GM23338 (cell line): ENCODE results near the gene ITGAL. TPM values are rescaled to one million over a fixed set of nuclear protein-coding genes. Genes with fewer than 3 reads are reported as not detected.

Source experiments
- ATAC-seq: fragments of 200-7000 bp; cut with Tn5 transposase; 3 replicates; pipeline ENCODE4 v1.9.1; 2020
- DNase-seq: peaks from one replicate; pipeline ENCODE4 v3.0.0-alpha.2; 2015; ENCODE audit warnings: low spot score
- H2AFZ ChIP-seq: fragments of 200-600 bp; sonication (generic); 2 replicates; pipeline ENCODE4 v1.8.0; 2016; ENCODE audit warnings: antibody characterized with exemption, mild to moderate bottlenecking, moderate library complexity
- H3F3A ChIP-seq: fragments of 200-600 bp; sonication (generic); replicated peaks from 2 replicates; pipeline ENCODE4 v1.8.0; 2017; ENCODE audit warnings: antibody characterized with exemption, mixed run types, low read depth
- H3K27ac ChIP-seq: fragments of 200-600 bp; sonication (generic); 2 replicates; pipeline ENCODE4 v1.6.1; 2016; ENCODE audit warnings: low read depth
- H3K27me3 ChIP-seq: fragments of 200-600 bp; sonication (generic); 2 replicates; pipeline ENCODE4 v1.8.0; 2016; ENCODE audit warnings: mild to moderate bottlenecking, mixed run types, moderate library complexity; ENCODE audit not compliant: insufficient read depth
- H3K36me3 ChIP-seq: fragments of 200-600 bp; sonication (generic); 2 replicates; pipeline ENCODE4 v1.8.0; 2016; ENCODE audit warnings: mild to moderate bottlenecking; ENCODE audit not compliant: insufficient read depth
- H3K4me1 ChIP-seq: fragments of 200-600 bp; sonication (generic); 2 replicates; pipeline ENCODE4 v1.8.0; 2016; ENCODE audit warnings: mild to moderate bottlenecking, moderate library complexity; ENCODE audit not compliant: insufficient read depth
- H3K4me2 ChIP-seq: fragments of 200-600 bp; sonication (generic); 2 replicates; pipeline ENCODE4 v1.7.1; 2017; ENCODE audit warnings: mixed run types
- H3K4me3 ChIP-seq: fragments of 200-600 bp; sonication (generic); 2 replicates; pipeline ENCODE4 v1.6.1; 2016; ENCODE audit warnings: mixed run types
- H3K79me2 ChIP-seq: fragments of 200-600 bp; sonication (generic); replicated peaks from 2 replicates; pipeline ENCODE4 v1.8.0; 2017; ENCODE audit warnings: mild to moderate bottlenecking; ENCODE audit not compliant: insufficient read depth
- H3K9me2 ChIP-seq: fragments of 200-600 bp; sonication (generic); 2 replicates; pipeline ENCODE4 v1.8.0; 2017; ENCODE audit not compliant: insufficient read depth
- H4K20me1 ChIP-seq: fragments of 200-600 bp; sonication (generic); replicated peaks from 2 replicates; pipeline ENCODE4 v1.8.0; 2017; ENCODE audit warnings: mild to moderate bottlenecking; ENCODE audit not compliant: insufficient read depth
- H3K27ac Mint-ChIP-seq: 2 replicates; pipeline ENCODE4 v1.8.0; 2020; ENCODE audit warnings: inconsistent platforms, mild to moderate bottlenecking, moderate library complexity, mixed read lengths
- H3K27me3 Mint-ChIP-seq: 3 replicates; pipeline ENCODE4 v1.8.0; 2022; ENCODE audit warnings: low read depth, mild to moderate bottlenecking, moderate library complexity, mixed read lengths, inconsistent platforms; ENCODE audit not compliant: insufficient read depth, poor library complexity
- H3K36me3 Mint-ChIP-seq: 3 replicates; pipeline ENCODE4 v1.8.0; 2021; ENCODE audit warnings: low read depth, mild to moderate bottlenecking, inconsistent platforms, moderate library complexity, mixed read lengths
- H3K4me1 Mint-ChIP-seq: 3 replicates; pipeline ENCODE4 v1.8.0; 2020; ENCODE audit warnings: mild to moderate bottlenecking, inconsistent platforms, mixed read lengths
- H3K4me3 Mint-ChIP-seq: 3 replicates; pipeline ENCODE4 v1.8.0; 2021; ENCODE audit warnings: moderate library complexity, mild to moderate bottlenecking, inconsistent platforms, mixed read lengths
- H3K9me3 Mint-ChIP-seq: 3 replicates; pipeline ENCODE4 v1.8.0; 2020; ENCODE audit warnings: moderate library complexity, mild to moderate bottlenecking, inconsistent platforms, mixed read lengths
- CREB1 ChIP-seq: fragments of 250-450 bp; sonication (Bioruptor Pico); IDR thresholded peaks from 2 replicates; pipeline ENCODE4 v1.5.0; 2020; ENCODE audit warnings: low read depth, mild to moderate bottlenecking, moderate library complexity
- ETS1 ChIP-seq: IDR thresholded peaks from 2 replicates; pipeline ENCODE4 v1.6.1; 2016; ENCODE audit warnings: antibody characterized with exemption
- EZH2 ChIP-seq: fragments of 200-600 bp; sonication (generic); IDR thresholded peaks from one replicate; pipeline ENCODE4 v1.8.0; 2017; ENCODE audit warnings: antibody characterized with exemption, mild to moderate bottlenecking, low read depth; ENCODE audit not compliant: unreplicated experiment
- EZH2phosphoT487 ChIP-seq: fragments of 200-600 bp; sonication (generic); IDR thresholded peaks from one replicate; pipeline ENCODE4 v1.8.1; 2018; ENCODE audit warnings: antibody characterized with exemption; ENCODE audit not compliant: unreplicated experiment
- JUNB ChIP-seq: IDR thresholded peaks from one replicate; pipeline ENCODE4 v1.6.1; 2016; ENCODE audit warnings: antibody characterized with exemption; ENCODE audit not compliant: unreplicated experiment
- NANOG ChIP-seq: IDR thresholded peaks from 2 replicates; pipeline ENCODE4 v1.6.1; 2016; ENCODE audit warnings: antibody characterized with exemption, borderline replicate concordance
- POLR2AphosphoS5 ChIP-seq: IDR thresholded peaks from 2 replicates; pipeline ENCODE4 v1.6.1; 2016; ENCODE audit warnings: antibody characterized with exemption, low read depth
- REST ChIP-seq: IDR thresholded peaks from one replicate; pipeline ENCODE4 v1.6.1; 2018; ENCODE audit warnings: antibody characterized with exemption; ENCODE audit not compliant: unreplicated experiment
- STAT1 ChIP-seq: IDR thresholded peaks from one replicate; pipeline ENCODE4 v1.6.1; 2016; ENCODE audit warnings: antibody characterized with exemption; ENCODE audit not compliant: unreplicated experiment
- ZNF114 ChIP-seq: fragments of 250-450 bp; sonication (Bioruptor Pico); IDR thresholded peaks from 2 replicates; pipeline ENCODE4 v1.5.0; 2020; ENCODE audit warnings: mild to moderate bottlenecking, moderate library complexity
- ZNF331 ChIP-seq: fragments of 250-450 bp; sonication (Bioruptor Pico); IDR thresholded peaks from 2 replicates; pipeline ENCODE4 v1.5.0; 2020; ENCODE audit warnings: low read depth, mild to moderate bottlenecking, moderate library complexity
- polyA plus RNA-seq: library from polyadenylated mRNA; unstranded; fragments of >200 nt; fragmentation: Nextera tagmentation; extraction: Ambion mirVana; gene quantifications from 2 replicates; pipeline ENCODE4 v1.2.1, GENCODE V29; 2016
- total RNA-seq: library from RNA; depleted of rRNA; stranded (reverse); fragments of >200 nt; shearing (Covaris generic); gene quantifications from 2 replicates; pipeline ENCODE4 v1.2.3, GENCODE V29; 2014
- TF ChIP-seq, protein P1 (sequence below), 2 experiments: fragments of 200-600 bp in 1 of 2; sonication (generic) in 1 of 2; conservative IDR thresholded peaks; 2 replicates each; pipeline versions ENCODE4 v1.5.1 to v1.6.1; 2016 to 2017; ENCODE audit warnings: antibody characterized with exemption in 2 of 2, low read depth in 2 of 2, mild to moderate bottlenecking in 2 of 2, moderate library complexity in 1 of 2
- TF ChIP-seq, protein P2 (sequence below): fragments of 250-450 bp; sonication (Bioruptor Pico); IDR thresholded peaks from 2 replicates; pipeline ENCODE4 v1.5.0; 2020; ENCODE audit warnings: mild to moderate bottlenecking, moderate library complexity

The ITGAL gene
- total and polyA plus RNA-seq, 2 experiments from 2014 or later: 0.05 to 0.07 TPM

- H3K9me3 Mint-ChIP-seq: peaks cover 19% of the 10 kb centered on the region; the same call in 2 of the 3 replicates
- peak overlapping the region; percentile 77 for H3K4me3 ChIP-seq
- no peak overlapping the region for H3K27ac Mint-ChIP-seq
- H3K9me2 ChIP-seq: peaks cover 7% of the 10 kb centered on the region
- ATAC-seq (no peak), DNase-seq (no peak)
- no peaks in the 10 kb centered on the region for H3K36me3 ChIP-seq
- peaks cover 14% of the 10 kb centered on the region; the same call in 1 of the 2 replicates for H3K4me1 ChIP-seq
- H3K36me3 Mint-ChIP-seq: peaks cover 26% of the 10 kb centered on the region
- TF ChIP-seq ZNF331 (CRISPR knock-in tag): no peak
- no peak for TF ChIP-seq CREB1
- TF ChIP-seq POLR2AphosphoS5: no peak
- no peak for TF ChIP-seq EZH2
- no peak for TF ChIP-seq JUNB
- TF ChIP-seq, protein P1, sequence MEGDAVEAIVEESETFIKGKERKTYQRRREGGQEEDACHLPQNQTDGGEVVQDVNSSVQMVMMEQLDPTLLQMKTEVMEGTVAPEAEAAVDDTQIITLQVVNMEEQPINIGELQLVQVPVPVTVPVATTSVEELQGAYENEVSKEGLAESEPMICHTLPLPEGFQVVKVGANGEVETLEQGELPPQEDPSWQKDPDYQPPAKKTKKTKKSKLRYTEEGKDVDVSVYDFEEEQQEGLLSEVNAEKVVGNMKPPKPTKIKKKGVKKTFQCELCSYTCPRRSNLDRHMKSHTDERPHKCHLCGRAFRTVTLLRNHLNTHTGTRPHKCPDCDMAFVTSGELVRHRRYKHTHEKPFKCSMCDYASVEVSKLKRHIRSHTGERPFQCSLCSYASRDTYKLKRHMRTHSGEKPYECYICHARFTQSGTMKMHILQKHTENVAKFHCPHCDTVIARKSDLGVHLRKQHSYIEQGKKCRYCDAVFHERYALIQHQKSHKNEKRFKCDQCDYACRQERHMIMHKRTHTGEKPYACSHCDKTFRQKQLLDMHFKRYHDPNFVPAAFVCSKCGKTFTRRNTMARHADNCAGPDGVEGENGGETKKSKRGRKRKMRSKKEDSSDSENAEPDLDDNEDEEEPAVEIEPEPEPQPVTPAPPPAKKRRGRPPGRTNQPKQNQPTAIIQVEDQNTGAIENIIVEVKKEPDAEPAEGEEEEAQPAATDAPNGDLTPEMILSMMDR (conservative IDR thresholded peaks at IDR 0.05; ENCODE audit: low read depth in 2 of 2): no peak
- no peak for TF ChIP-seq ETS1
- no peak for TF ChIP-seq STAT1
- TF ChIP-seq, protein P2, sequence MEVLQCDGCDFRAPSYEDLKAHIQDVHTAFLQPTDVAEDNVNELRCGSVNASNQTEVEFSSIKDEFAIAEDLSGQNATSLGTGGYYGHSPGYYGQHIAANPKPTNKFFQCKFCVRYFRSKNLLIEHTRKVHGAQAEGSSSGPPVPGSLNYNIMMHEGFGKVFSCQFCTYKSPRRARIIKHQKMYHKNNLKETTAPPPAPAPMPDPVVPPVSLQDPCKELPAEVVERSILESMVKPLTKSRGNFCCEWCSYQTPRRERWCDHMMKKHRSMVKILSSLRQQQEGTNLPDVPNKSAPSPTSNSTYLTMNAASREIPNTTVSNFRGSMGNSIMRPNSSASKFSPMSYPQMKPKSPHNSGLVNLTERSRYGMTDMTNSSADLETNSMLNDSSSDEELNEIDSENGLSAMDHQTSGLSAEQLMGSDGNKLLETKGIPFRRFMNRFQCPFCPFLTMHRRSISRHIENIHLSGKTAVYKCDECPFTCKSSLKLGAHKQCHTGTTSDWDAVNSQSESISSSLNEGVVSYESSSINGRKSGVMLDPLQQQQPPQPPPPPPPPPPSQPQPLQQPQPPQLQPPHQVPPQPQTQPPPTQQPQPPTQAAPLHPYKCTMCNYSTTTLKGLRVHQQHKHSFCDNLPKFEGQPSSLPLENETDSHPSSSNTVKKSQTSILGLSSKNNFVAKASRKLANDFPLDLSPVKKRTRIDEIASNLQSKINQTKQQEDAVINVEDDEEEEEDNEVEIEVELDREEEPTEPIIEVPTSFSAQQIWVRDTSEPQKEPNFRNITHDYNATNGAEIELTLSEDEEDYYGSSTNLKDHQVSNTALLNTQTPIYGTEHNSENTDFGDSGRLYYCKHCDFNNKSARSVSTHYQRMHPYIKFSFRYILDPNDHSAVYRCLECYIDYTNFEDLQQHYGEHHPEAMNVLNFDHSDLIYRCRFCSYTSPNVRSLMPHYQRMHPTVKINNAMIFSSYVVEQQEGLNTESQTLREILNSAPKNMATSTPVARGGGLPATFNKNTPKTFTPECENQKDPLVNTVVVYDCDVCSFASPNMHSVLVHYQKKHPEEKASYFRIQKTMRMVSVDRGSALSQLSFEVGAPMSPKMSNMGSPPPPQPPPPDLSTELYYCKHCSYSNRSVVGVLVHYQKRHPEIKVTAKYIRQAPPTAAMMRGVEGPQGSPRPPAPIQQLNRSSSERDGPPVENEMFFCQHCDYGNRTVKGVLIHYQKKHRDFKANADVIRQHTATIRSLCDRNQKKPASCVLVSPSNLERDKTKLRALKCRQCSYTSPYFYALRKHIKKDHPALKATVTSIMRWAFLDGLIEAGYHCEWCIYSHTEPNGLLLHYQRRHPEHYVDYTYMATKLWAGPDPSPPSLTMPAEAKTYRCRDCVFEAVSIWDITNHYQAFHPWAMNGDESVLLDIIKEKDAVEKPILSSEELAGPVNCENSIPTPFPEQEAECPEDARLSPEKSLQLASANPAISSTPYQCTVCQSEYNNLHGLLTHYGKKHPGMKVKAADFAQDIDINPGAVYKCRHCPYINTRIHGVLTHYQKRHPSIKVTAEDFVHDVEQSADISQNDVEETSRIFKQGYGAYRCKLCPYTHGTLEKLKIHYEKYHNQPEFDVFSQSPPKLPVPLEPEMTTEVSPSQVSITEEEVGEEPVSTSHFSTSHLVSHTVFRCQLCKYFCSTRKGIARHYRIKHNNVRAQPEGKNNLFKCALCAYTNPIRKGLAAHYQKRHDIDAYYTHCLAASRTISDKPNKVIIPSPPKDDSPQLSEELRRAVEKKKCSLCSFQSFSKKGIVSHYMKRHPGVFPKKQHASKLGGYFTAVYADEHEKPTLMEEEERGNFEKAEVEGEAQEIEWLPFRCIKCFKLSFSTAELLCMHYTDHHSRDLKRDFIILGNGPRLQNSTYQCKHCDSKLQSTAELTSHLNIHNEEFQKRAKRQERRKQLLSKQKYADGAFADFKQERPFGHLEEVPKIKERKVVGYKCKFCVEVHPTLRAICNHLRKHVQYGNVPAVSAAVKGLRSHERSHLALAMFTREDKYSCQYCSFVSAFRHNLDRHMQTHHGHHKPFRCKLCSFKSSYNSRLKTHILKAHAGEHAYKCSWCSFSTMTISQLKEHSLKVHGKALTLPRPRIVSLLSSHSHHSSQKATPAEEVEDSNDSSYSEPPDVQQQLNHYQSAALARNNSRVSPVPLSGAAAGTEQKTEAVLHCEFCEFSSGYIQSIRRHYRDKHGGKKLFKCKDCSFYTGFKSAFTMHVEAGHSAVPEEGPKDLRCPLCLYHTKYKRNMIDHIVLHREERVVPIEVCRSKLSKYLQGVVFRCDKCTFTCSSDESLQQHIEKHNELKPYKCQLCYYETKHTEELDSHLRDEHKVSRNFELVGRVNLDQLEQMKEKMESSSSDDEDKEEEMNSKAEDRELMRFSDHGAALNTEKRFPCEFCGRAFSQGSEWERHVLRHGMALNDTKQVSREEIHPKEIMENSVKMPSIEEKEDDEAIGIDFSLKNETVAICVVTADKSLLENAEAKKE (CRISPR knock-in tag): no peak
- no peak for TF ChIP-seq REST
- TF ChIP-seq NANOG: no peak
- no peak for TF ChIP-seq ZNF114 (CRISPR knock-in tag)
- TF ChIP-seq EZH2phosphoT487: no peak
- peak overlapping the region; percentile 74 for H3K4me3 Mint-ChIP-seq
- peaks cover 6% of the 10 kb centered on the region; the same call in 1 of the 2 replicates for H3F3A ChIP-seq
- H2AFZ ChIP-seq: peak overlapping the region; percentile 57; the same call in 1 of the 2 replicates
- H3K79me2 ChIP-seq: peaks cover 13% of the 10 kb centered on the region
- H3K4me1 Mint-ChIP-seq: peaks cover 25% of the 10 kb centered on the region
- no peaks in the 10 kb centered on the region for H3K27me3 ChIP-seq
- peak overlapping the region; percentile 84 for H3K4me2 ChIP-seq
- H3K27me3 Mint-ChIP-seq: peaks cover 11% of the 10 kb centered on the region
- peak overlapping the region; percentile 74 for H3K27ac ChIP-seq
- H4K20me1 ChIP-seq: peaks cover 8% of the 10 kb centered on the region
Measured at GRCh38 chr16:30445149-30445407, 27.5 kb upstream of the ITGAL start.
